ENCODE data around the gene NCAPH2.

The NCAPH2 gene

DNA sequence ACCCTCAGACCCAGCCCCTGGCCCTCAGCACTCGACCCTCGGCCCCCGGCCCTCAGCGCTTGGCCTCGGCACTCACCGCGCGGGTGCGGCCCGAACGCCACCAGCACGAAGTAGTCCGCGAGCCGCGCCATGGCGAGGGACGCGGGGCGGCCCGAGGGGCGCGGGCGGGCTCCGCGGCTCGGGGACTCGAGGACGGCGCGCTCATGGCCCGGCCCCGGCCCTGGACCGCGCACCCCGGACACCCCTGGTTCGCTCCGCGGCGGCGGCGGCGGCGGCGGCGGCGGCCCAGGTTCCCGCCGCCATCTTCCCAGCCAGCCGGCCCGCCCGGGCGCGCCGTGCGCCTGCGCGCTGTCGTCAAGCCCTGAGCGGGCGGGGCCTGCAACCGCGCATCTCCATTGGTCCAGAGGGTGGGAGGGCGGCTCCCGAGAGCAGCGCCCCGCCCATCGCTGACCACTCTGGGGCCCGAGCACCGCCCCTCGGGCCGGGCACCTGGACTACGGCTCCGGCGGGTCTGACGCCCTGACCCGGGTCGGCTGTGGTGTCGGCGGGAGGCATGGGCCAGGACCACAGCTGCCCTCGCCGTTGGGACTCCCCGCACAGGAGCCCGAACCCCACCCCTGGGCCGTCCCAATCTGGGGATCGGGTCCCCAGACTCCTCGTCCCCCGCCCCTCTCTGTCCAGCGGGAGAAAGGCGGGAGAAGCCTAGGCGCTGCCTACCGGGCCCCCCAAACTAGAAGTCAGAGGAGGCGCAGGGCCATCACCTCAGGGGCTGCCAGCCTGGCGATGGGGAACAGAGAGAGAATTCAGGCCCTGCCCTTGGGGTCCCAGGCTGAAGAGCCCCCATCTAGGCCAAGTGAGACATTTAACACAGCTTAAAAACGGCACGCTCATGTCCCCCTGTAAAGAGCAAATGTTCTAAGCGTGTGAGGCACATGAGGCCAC is 33.0 kb upstream of the NCAPH2 start, which contains the start of gene SBF1:
TSS of gene SBF1 (minus strand) at position 326 of the 942 bp plus-strand sequence. CDS start at position 131, 195 bp downstream.
- DNase-seq (ENCODE audit: low read depth in 2 of 2) = peak; percentile 74 to 86

GRCh38 chr22:50475652-50476002 is 32.4 kb upstream of the NCAPH2 start:
- no peak for DNase-seq (ENCODE audit: low read depth in 2 of 2)

DNA sequence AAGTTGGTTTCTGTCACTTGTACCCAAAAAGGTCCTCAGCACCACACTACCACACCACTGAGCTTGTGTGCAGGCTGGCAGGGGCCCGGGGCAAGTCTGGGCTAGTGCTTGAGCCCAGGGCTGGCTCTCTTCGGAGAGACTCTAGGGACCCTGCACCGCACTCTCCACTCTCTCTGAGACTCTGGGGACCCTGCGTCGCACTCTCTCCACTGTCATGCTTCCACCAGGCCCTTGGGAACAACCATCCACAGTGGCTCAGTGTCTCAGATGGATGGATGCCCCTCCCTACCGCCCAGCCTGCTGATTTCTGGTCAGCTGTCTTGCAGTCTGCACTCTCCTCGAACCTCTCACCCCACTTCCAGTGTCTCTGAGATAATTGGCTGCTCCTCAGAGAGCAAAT is 31.2 kb upstream of the NCAPH2 start:
- no peak for DNase-seq (ENCODE audit: low read depth in 2 of 2)

DNA sequence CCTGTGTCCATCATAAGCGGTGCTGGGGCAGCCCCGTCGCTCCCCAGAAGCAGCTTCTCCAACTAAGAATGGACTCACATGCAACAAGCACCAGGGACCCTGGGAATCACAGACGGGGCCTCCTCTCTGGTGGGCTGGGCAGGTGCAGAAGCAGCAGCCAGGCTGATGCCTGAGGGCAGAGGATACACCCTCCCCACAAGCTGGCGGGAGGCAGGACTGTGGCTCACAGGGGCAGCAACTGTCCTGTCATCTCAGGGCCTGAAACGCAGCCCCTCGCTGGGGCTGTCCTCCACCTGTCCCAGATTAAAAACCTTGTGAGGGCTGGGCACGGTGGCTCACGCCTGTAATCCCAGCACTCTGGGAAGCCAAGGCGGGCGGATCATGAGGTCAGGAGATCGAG is 30.1 kb upstream of the NCAPH2 start:
- DNase-seq (ENCODE audit: low read depth in 2 of 2) = no peak

DNA sequence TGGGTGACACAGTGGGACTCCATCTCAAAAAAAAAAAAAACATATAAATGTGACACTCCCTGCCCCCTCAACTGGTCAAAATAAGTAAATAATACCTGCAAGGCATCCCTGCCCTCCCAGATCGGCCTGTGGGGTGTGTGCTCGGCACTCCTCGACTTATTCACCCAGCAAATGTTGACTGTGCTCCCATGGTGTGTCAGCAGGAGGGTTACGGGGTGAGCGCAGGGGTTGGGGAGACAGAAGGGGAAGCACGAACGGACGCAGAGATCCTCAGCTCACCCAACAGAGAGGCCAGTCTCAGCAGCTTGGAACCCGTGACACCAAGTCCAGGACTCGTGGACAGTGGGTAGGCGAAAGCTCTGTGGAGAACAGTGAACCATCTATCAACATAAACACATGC is 28.3 kb upstream of the NCAPH2 start:
- DNase-seq (ENCODE audit: low read depth in 2 of 2) = no peak

GRCh38 chr22:50481045-50481439 is 27.0 kb upstream of the NCAPH2 start:
- DNase-seq (ENCODE audit: low read depth in 2 of 2) = no peak

- DNase-seq (ENCODE audit: low read depth in 2 of 2) = peak in 1 of 2 donors; percentile 50
Observed at GRCh38 chr22:50481440-50482106, 26.5 kb upstream of the NCAPH2 start, which contains the start of gene ADM2. ADM2 (plus strand) TSS chr22:50481543; CDS start chr22:50481848, 305 bp downstream.

GRCh38 chr22:50482107-50483074 is 25.6 kb upstream of the NCAPH2 start:
- no peak for DNase-seq (ENCODE audit: low read depth in 2 of 2)

DNA sequence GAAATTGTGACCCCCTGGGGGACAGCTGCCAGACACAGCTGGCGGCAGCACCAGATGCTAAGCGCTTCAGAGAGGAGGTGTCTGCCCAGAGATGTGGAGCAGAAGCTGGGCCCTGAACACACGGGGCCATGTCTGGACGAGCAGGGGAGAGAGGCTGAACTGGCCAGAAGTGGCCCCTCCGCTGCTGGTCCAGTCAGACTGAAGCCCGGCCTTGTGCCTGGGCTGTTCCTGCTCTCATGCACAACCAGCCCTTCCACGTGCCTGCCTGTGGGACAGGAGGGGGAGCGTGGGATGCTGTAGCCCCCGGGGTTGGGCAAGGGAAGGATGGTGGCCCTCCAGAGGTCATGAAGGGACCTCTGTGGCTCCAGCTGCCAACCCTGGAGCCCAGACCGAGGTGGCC is 24.9 kb upstream of the NCAPH2 start:
- DNase-seq (ENCODE audit: low read depth in 2 of 2) = no peak

DNA sequence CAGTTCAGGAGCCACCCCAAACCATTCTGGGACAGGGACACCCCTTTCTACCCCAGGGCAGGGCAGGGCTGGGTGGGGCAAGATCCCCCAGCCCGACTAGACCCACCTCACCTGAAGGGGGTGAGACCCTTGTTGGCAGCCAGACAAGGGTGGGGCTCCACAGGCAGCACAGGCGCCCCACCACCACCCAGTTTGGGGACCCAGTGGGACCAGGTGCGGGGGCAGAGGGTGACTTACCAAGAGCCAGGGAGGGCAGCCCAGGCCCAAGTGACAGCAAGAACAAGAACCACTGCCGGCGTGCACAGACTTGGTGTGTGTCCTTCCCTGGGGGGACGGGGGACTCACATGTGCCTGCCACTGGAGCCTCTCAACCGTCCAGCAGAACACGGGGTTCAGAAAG is 24.5 kb upstream of the NCAPH2 start:
- no peak for DNase-seq (ENCODE audit: low read depth in 2 of 2)

DNA sequence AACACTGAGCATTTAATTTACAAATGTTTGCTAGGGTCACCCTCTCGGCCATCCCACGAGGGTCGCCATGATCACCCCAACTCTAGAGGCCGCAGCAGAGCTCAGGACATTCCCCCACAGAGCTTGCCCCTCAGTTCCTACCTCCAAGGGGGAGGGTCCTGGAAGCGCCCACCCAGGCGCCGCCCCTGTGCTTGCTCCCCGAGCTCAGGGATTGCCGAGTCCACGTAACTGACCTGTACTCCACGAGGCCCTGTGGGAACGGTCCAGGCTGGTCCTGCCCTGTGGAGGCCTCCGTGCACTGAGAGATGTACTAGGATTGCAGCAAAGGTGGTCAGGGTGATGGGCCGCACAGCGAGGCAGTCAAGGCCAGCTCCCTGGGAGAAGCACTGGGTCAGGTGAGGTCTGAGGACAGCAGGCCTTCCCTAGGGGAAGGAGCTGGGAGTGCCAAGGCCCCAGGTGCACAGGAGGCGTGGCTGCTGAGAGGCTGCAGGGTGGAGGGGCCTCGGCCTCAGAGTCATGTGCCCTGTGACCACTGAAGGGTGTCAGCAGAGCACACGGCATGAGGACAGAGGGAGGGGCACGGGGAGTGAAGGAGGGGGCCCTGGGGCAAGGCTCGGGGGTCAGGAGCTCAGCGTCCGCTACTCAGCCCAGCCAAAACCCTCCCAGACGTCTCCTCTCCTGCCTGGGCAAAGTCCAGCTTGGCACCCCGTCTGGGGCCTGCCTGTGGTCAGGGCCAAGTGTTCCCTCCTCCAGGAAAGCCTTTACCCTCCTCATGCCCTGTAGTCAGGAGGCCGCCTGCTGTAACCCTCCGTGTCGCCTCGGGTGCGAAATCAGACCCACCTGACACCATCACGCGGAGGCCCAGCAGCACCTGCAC is 23.8 kb upstream of the NCAPH2 start:
- no peak for DNase-seq (ENCODE audit: low read depth in 2 of 2)

DNA sequence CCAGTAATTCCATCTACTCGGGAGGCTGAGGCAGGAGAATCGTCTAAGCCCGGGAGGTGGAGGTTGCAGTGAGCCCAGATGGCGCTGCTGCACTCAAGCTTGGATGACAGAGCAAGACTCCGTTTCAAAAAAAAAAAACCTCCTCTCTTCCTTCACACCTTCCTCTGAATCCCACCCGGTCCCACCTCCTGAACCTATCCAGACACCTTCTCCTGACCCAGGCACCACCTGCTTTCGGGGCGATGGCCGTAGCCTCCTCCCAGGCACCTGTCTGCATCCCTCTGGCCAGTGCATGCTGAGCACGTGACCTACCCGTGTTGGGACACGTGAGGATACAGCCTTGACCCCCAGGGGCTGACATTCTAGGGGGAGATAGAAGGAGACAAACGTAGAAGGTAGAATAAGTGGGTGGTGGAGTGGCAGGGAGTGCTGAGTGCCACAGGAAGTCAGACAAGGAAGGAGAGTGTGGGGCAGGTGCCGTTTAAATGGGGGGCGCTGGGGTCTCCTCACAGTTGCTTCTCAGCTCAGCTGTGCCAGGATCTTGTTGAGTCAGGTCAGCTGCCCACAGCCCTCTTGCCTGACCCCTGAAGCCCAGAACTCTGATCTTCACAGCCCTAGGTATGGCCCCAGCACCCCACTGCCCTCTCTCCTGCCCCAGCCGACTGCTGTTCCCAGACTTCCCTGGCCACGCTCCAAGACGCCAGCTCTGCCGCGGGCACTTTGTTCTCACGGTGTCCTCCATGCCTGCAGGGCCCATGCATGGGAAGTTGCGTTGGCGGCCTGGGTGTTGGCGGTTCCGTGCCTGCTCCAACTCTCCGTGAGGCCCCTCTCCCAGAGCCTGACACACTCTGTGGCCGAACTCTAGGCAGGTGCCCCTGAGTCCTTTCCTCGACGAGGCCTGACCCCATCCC is 22.5 kb upstream of the NCAPH2 start:
- no peak for DNase-seq (ENCODE audit: low read depth in 2 of 2)

- DNase-seq (ENCODE audit: low read depth in 2 of 2) = no peak
Observed at GRCh38 chr22:50486561-50487289, 21.3 kb upstream of the NCAPH2 start, which contains the start of gene MIOX. MIOX (plus strand) TSS chr22:50486859; CDS start chr22:50486898, 39 bp downstream.

- no peak for DNase-seq (ENCODE audit: low read depth in 2 of 2)
Observed at GRCh38 chr22:50487290-50488005, 20.6 kb upstream of the NCAPH2 start.

GRCh38 chr22:50488006-50488677 is 19.9 kb upstream of the NCAPH2 start:
- DNase-seq (ENCODE audit: low read depth in 2 of 2) = no peak

- DNase-seq (ENCODE audit: low read depth in 2 of 2) = no peak
Observed at GRCh38 chr22:50488886-50489285, 19.1 kb upstream of the NCAPH2 start.

DNA sequence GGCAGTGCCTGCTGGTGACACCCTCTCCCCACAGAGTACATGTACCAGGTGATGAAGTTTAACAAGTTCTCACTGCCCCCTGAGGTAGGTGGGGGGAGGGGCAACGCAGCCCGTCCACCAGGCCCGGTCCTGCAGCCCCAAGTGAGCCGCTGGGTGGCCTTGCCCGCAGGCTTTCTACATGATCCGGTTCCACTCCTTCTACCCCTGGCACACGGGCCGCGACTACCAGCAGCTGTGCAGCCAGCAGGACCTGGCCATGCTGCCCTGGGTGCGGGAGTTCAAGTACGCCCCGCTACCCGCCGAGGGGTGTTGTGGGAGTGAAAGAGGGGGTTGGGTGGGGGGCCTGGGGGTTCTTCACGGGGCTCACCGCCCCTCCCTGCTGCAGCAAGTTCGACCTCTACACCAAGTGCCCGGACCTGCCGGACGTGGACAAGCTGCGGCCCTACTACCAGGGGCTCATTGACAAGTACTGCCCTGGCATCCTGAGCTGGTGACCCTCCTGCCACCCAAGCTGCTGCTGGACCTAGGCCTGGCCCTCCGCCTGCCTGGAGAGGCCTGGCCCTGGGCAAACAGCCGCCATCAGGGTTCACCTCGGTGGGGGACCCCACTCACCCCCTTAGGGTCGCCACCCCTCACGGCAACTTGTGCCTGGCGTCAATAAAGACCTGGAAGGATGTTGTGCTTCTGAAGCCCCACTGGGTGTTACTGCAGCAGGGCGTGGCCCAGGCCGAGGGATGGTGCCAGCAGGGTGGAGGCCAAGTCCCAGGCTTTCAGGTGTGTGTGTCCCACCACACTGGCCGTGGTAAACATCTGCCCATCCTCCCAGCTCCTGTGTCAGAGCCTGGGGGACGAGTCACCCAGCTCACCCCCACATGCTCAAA is 18.4 kb upstream of the NCAPH2 start:
- no peak for DNase-seq (ENCODE audit: low read depth in 2 of 2)

Measured in stimulated activated CD4-positive, alpha-beta T cell treated with anti-CD3 and anti-CD28 coated beads, Interleukin-15, amount 100 ng/mL, for 48 hours (primary cell).